SH-SY5Y (cell line): ENCODE measurements around the gene ATP11B.

Experiments used
- GATA2 ChIP-seq: IDR thresholded peaks from 2 replicates; pipeline ENCODE4 v1.6.1; 2011; ENCODE audit warnings: mild to moderate bottlenecking, low read depth, low read length
- GATA3 ChIP-seq: IDR thresholded peaks from 2 replicates; pipeline ENCODE4 v1.6.1; 2011; ENCODE audit warnings: low read depth, mild to moderate bottlenecking, low read length, moderate library complexity

DNA sequence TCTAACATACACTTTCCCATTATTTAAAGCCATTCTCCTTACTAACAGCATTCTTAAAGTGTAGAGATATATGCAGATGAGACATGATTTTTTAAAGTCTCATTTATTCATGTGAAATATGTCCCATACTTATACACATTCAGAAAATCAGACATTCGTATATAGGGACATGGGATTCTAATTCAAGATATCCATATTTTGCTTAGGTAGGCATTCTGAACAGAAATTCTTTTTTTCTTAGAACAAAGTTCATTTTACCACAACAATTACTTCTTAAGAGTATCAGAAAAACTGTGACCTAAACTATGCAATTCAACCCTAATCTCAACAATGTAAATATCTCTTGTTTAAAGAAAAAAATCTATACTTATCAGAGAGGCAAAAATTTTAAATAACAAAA is 170.9 kb downstream of the ATP11B start:
- TF ChIP-seq GATA2 = no peak
- no peak for TF ChIP-seq GATA3
